Measurements from ENCODE around the gene ERFL. TPM values are rescaled to one million over a fixed set of nuclear protein-coding genes. Genes with fewer than 3 reads are reported as not detected.

Gene ERFL
- total and polyA plus RNA-seq, 5 experiments from 2014 or later = 7.5 to 8.1 TPM; not detected in 3

GRCh38 chr19:41868120-41868988 lies 59.9 kb downstream of the ERFL start:
- peak overlapping the region; percentile 84 to 100 (median 91) for H3K27ac Mint-ChIP-seq
- POLR2A ChIA-PET = interaction anchor here (0.6 to 17.2 kb wide), 7 partner anchors 8 to 78 kb away, joined by 3 to 819 read pairs (median 6); partner anchors contain the start of genes ARHGEF1 and RPS19
- ATAC-seq = no peak
- no peaks in the 10 kb centered on the region for H3K27me3 Mint-ChIP-seq
- peaks cover 34 to 82% (median 73%) of the 10 kb centered on the region in 4 donors for H3K4me1 Mint-ChIP-seq
- peaks cover 0 to 63% (median 10%) of the 10 kb centered on the region in 3 donors for H3K36me3 Mint-ChIP-seq
- no peak for DNase-seq
- peak overlapping the region in 8 of 10 donors; percentile 27 to 53 (median 34) for H3K4me3 Mint-ChIP-seq
- no peaks in the 10 kb centered on the region for H3K9me3 Mint-ChIP-seq

DNA sequence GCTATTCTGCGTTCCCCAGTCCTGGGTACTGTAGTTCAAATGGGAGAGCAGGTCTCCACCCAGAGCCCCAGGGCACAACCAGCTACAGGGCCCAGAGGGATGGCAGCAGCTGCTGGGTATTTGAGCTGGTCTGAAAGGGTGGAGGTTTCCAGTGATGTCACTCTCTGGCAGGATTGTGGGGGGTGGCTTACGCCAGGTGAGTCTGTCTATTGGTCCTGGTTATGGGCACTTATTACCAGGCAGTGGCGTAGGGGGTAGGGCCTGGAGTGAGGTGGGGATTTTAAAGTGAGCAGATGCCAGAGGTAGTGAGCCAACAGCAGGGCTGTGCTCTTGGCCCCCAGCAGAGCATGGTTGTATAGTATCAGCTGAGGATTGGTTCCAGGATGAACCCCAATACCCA lies 62.0 kb downstream of the ERFL start:
- POLR2A ChIA-PET = interaction anchor here (0.6 to 17.2 kb wide), 5 partner anchors 9 to 76 kb away, joined by 3 to 819 read pairs (median 9); partner anchors contain the start of gene ARHGEF1

GRCh38 chr19:41864374-41864773 lies 63.9 kb downstream of the ERFL start:
- Mint-ChIP-seq H3K36me3 (peaks cover 0 to 77% (median 14%) of the 10 kb centered on the region in 3 donors), H3K27me3 (no peaks in the 10 kb centered on the region), H3K9me3 (no peaks in the 10 kb centered on the region), H3K4me1 (peaks cover 40 to 74% (median 69%) of the 10 kb centered on the region in 4 donors), H3K4me3 (peak overlapping the region in 4 of 10 donors; percentile 47 to 80 (median 56)), H3K27ac (peak overlapping the region in 8 of 10 donors; percentile 40 to 87 (median 81))
- POLR2A ChIA-PET = interaction anchor here (1.0 to 17.2 kb wide), 5 partner anchors 10 to 95 kb away, joined by 3 to 819 read pairs (median 3); partner anchors contain the start of genes ARHGEF1, CD79A and RABAC1
- ATAC-seq (no peak), DNase-seq (no peak)

More for the DNA sequence above, 62.0 kb downstream of the ERFL start:
- peak overlapping the region in 3 of 10 donors; percentile 28 to 54 (median 50) for H3K4me3 Mint-ChIP-seq
- no peak for ATAC-seq
- H3K36me3 Mint-ChIP-seq = peaks cover 0 to 81% (median 15%) of the 10 kb centered on the region in 3 donors
- H3K27ac Mint-ChIP-seq = peak overlapping the region; percentile 3 to 89 (median 77)
- peaks cover 36 to 83% (median 73%) of the 10 kb centered on the region in 4 donors for H3K4me1 Mint-ChIP-seq
- no peak for DNase-seq
- no peaks in the 10 kb centered on the region for H3K9me3 Mint-ChIP-seq
- H3K27me3 Mint-ChIP-seq = no peaks in the 10 kb centered on the region

DNA sequence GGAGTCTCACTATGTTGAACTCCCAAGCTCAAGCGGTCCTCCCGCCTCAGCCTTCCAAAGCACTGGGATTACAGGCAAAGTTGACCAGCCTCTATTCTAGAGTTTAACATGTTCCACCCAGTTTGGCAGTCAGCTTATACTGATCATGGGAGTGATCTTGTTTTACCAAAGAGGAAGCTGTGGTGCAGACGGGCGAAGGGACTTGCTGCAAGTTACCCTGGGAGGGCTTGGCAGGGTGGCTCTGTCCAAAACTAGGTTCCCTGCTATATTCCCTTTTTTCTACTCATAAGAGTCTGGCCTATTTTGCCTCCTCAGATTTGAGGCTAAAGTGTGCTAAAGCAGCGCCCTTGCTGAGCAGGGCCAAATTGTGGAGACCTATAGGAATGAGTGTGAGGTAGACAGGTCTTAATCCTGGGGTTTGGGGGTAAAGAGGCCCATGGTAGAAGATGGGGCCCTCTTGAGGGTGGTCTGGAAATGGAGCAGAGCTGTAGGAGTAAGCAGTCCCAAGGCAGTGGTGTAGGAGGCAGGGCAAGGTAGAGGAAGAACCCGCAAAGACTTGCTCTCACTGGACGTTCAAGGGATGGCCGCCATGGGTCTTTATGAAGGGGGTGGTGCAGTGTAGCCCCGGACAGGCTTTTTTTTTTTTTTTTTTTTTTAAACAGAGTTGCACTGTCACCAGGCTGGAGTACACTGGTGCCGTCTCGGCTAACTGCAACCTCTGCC lies 64.9 kb downstream of the ERFL start:
- Mint-ChIP-seq H3K27me3 (no peaks in the 10 kb centered on the region), H3K4me3 (peak overlapping the region in 9 of 10 donors; percentile 20 to 99 (median 79)), H3K36me3 (peaks cover 0 to 70% (median 14%) of the 10 kb centered on the region in 3 donors), H3K9me3 (no peaks in the 10 kb centered on the region), H3K4me1 (peaks cover 38 to 73% (median 65%) of the 10 kb centered on the region in 4 donors), H3K27ac (peak overlapping the region; percentile 63 to 93 (median 84))
- ATAC-seq = no peak
- POLR2A ChIA-PET = interaction anchor here (0.6 to 17.2 kb wide), 10 partner anchors 11 to 573 kb away, joined by 3 to 819 read pairs (median 4); partner anchors contain the start of genes ARHGEF1, CD79A and RABAC1
- DNase-seq = no peak

- Mint-ChIP-seq H3K27ac (peak overlapping the region in 9 of 10 donors; percentile 5 to 97 (median 89)), H3K36me3 (peaks cover 0 to 63% (median 14%) of the 10 kb centered on the region in 3 donors)
- DNase-seq = no peak
These were observed 65.7 kb downstream of the ERFL start for GRCh38 chr19:41862445-41862986.

GRCh38 chr19:41861846-41862245 lies 66.4 kb downstream of the ERFL start:
- H3K4me3 Mint-ChIP-seq = peak overlapping the region; percentile 80 to 100 (median 92)
- peaks cover 0 to 59% (median 14%) of the 10 kb centered on the region in 3 donors for H3K36me3 Mint-ChIP-seq
- peaks cover 32 to 63% (median 54%) of the 10 kb centered on the region in 4 donors for H3K4me1 Mint-ChIP-seq
- H3K27ac Mint-ChIP-seq = peak overlapping the region; percentile 28 to 99 (median 92)
- POLR2A ChIA-PET = interaction anchor here (1.6 to 17.2 kb wide), 7 partner anchors 12 to 97 kb away, joined by 4 to 819 read pairs (median 51); partner anchors contain the start of genes ARHGEF1, CD79A and RABAC1
- H3K27me3 Mint-ChIP-seq = no peaks in the 10 kb centered on the region
- no peaks in the 10 kb centered on the region for H3K9me3 Mint-ChIP-seq
- ATAC-seq (no peak), DNase-seq (no peak)

More at GRCh38 chr19:41862445-41862986, 65.7 kb downstream of the ERFL start:
- H3K4me3 Mint-ChIP-seq = peak overlapping the region in 9 of 10 donors; percentile 79 to 100 (median 88)
- H3K4me1 Mint-ChIP-seq = peaks cover 32 to 65% (median 56%) of the 10 kb centered on the region in 4 donors
- H3K9me3 Mint-ChIP-seq = no peaks in the 10 kb centered on the region
- POLR2A ChIA-PET = interaction anchor here (0.6 to 17.2 kb wide), 7 partner anchors 12 to 573 kb away, joined by 3 to 819 read pairs (median 5); partner anchors contain the start of genes ARHGEF1, CD79A and RABAC1
- ATAC-seq = no peak
- H3K27me3 Mint-ChIP-seq = no peaks in the 10 kb centered on the region

DNA sequence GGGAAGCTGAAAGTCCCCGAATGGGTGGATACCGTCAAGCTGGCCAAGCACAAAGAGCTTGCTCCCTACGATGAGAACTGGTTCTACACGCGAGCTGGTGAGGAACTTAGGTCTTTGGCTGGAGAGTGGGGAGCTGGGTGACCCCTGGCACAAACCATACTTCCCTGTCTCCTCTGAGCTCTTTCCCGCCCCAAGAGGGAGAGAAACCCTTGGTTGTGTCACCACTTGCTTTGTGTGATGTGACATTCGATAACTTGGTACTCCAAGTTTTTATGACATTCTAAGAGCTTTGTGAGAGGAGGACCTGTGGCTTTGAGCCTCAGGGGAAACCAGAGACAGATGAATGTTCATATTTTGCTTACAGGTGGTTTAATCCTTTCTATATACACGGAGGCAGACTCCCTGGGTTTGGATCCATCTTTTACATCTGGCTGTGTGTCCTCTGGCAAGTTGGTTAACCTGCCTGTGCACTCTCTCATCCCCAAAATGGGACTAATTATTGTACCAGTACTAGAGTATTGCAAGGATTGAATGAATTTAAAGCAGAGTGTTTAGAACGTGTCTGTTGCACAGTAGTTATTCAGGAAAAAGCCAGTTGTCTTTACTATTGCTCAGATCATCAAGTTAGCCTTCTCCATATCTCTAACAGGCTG lies 67.0 kb downstream of the ERFL start:
- H3K27ac Mint-ChIP-seq = peak overlapping the region; percentile 81 to 99 (median 93)
- no peaks in the 10 kb centered on the region for H3K27me3 Mint-ChIP-seq
- ATAC-seq = no peak
- no peaks in the 10 kb centered on the region for H3K9me3 Mint-ChIP-seq
- no peak for DNase-seq
- POLR2A ChIA-PET = interaction anchor here (2.1 to 4.1 kb wide), 7 partner anchors 7 to 85 kb away, joined by 4 to 253 read pairs (median 20); partner anchors contain the start of genes ARHGEF1 and CD79A
- peaks cover 0 to 53% (median 14%) of the 10 kb centered on the region in 3 donors for H3K36me3 Mint-ChIP-seq
- H3K4me3 Mint-ChIP-seq = peak overlapping the region; percentile 80 to 100 (median 92)
- peaks cover 31 to 59% (median 50%) of the 10 kb centered on the region in 4 donors for H3K4me1 Mint-ChIP-seq

GRCh38 chr19:41860419-41861115 lies 67.7 kb downstream of the ERFL start:
- H3K27me3 Mint-ChIP-seq = no peaks in the 10 kb centered on the region
- H3K36me3 Mint-ChIP-seq = peaks cover 0 to 50% (median 14%) of the 10 kb centered on the region in 3 donors
- ATAC-seq = no peak
- peaks cover 28 to 56% (median 46%) of the 10 kb centered on the region in 4 donors for H3K4me1 Mint-ChIP-seq
- POLR2A ChIA-PET = interaction anchor here (1.0 to 4.1 kb wide), 23 partner anchors 8 to 597 kb away, joined by 4 to 253 read pairs (median 8); partner anchors contain the start of genes ARHGEF1, CD79A and RABAC1
- peak in 1 of 10 donors; percentile 22 for DNase-seq
- H3K27ac Mint-ChIP-seq = peak overlapping the region; percentile 81 to 99 (median 94)
- peak overlapping the region; percentile 80 to 100 (median 92) for H3K4me3 Mint-ChIP-seq
- no peaks in the 10 kb centered on the region for H3K9me3 Mint-ChIP-seq

- no peaks in the 10 kb centered on the region for H3K27me3 Mint-ChIP-seq
- H3K36me3 Mint-ChIP-seq = peaks cover 0 to 43% (median 14%) of the 10 kb centered on the region in 3 donors
- peak within 1 kb of the TSS; percentile 80 to 100 (median 95) for H3K4me3 Mint-ChIP-seq
- H3K9me3 Mint-ChIP-seq = no peaks in the 10 kb centered on the region
- H3K27ac Mint-ChIP-seq = peak within 1 kb of the TSS; percentile 84 to 99 (median 97)
- DNase-seq (peak; percentile 94 to 99 (median 98)), ATAC-seq (peak; percentile 82 to 86)
- POLR2A ChIA-PET = interaction anchor here (0.5 to 4.1 kb wide), 25 partner anchors 9 to 598 kb away, joined by 3 to 253 read pairs (median 8); partner anchors contain the start of genes ARHGEF1, CD79A and RABAC1
- H3K4me1 Mint-ChIP-seq = peaks cover 28 to 52% (median 44%) of the 10 kb centered on the region in 4 donors
These were observed 68.4 kb downstream of the ERFL start, which contains the start of gene RPS19 for GRCh38 chr19:41859618-41860418. Gene RPS19, plus strand, starts transcription at chr19:41860255. Its CDS starts 520 bp downstream, at chr19:41860775.
